Measurements from ENCODE around the gene PALLD.

PALLD gene

GRCh38 chr4:168562041-168562571 is 65.3 kb downstream of the PALLD start (continued):
- TF ChIP-seq YY2 (tag by site-specific recombination; IDR thresholded peaks at IDR 0.05) = no peak
- TF ChIP-seq ZNF791 (tag by site-specific recombination; IDR thresholded peaks at IDR 0.05) = no peak
- TF ChIP-seq HIC1 (tag by site-specific recombination; IDR thresholded peaks at IDR 0.05) = peak; percentile 53; the same call in 1 of the 2 replicates
- no peak for TF ChIP-seq ZNF221 (tag by site-specific recombination; IDR thresholded peaks at IDR 0.05; ENCODE audit: borderline replicate concordance)
- no peak for TF ChIP-seq ZNF596 (tag by site-specific recombination; IDR thresholded peaks at IDR 0.05)
- TF ChIP-seq ZNF580 (tag by site-specific recombination; IDR thresholded peaks at IDR 0.05) = no peak
- TF ChIP-seq ZNF404 (tag by site-specific recombination; IDR thresholded peaks at IDR 0.05) = no peak
- TF ChIP-seq ZNF692 (tag by site-specific recombination; IDR thresholded peaks at IDR 0.05) = no peak
- peak; percentile 75 for TF ChIP-seq ZNF629 (tag by site-specific recombination; IDR thresholded peaks at IDR 0.05)
- peak; percentile 36; the same call in 1 of the 2 replicates for TF ChIP-seq SCRT2 (tag by site-specific recombination; IDR thresholded peaks at IDR 0.05)
- no peak for TF ChIP-seq ZNF169 (tag by site-specific recombination; IDR thresholded peaks at IDR 0.05)
- peak; percentile 63; the same call in 1 of the 2 replicates for TF ChIP-seq ZNF843 (tag by site-specific recombination; IDR thresholded peaks at IDR 0.05)
- no peak for TF ChIP-seq ZNF112 (tag by site-specific recombination; IDR thresholded peaks at IDR 0.05)
- TF ChIP-seq INSM2 (tag by site-specific recombination; IDR thresholded peaks at IDR 0.05) = peak; percentile 58; the same call in 1 of the 2 replicates
- TF ChIP-seq BCL11A (tag by site-specific recombination; IDR thresholded peaks at IDR 0.05; ENCODE audit: low read depth) = no peak
- no peak for TF ChIP-seq ZNF561 (tag by site-specific recombination; IDR thresholded peaks at IDR 0.05; ENCODE audit: borderline replicate concordance)
- no peak for TF ChIP-seq GLI4 (tag by site-specific recombination; IDR thresholded peaks at IDR 0.05)
- no peak for TF ChIP-seq TCF7L2 (IDR thresholded peaks at IDR 0.05; ENCODE audit: borderline replicate concordance, low read depth, low read length)
- TF ChIP-seq PRDM6 (tag by site-specific recombination; IDR thresholded peaks at IDR 0.05) = peak; percentile 83
- TF ChIP-seq ZSCAN4 (tag by site-specific recombination; IDR thresholded peaks at IDR 0.05) = peak; percentile 72
- no peak for TF ChIP-seq SETDB1 (IDR thresholded peaks at IDR 0.05; ENCODE audit: insufficient read length, low read length)
- no peak for TF ChIP-seq ZNF837 (tag by site-specific recombination; IDR thresholded peaks at IDR 0.05)
- TF ChIP-seq ZBTB20 (tag by site-specific recombination; IDR thresholded peaks at IDR 0.05) = no peak
- TF ChIP-seq PRDM2 (tag by site-specific recombination; IDR thresholded peaks at IDR 0.05; ENCODE audit: borderline replicate concordance) = no peak
- TF ChIP-seq ZNF544 (tag by site-specific recombination; IDR thresholded peaks at IDR 0.05) = no peak

Measured in HEK293 (cell line).